Measurements from ENCODE around the gene DVL2. TPM values are rescaled to one million over a fixed set of nuclear protein-coding genes. Genes with fewer than 3 reads are reported as not detected.
A peak's percentile ranks its signal among the peaks of the same experiment; 100 is the strongest.

The DVL2 gene
- total and polyA plus RNA-seq, 2 of the 13 experiments (the other 11 are each of a cell fraction or from before 2014, with no cell fraction given): 5.7 to 38.2 TPM

DNA sequence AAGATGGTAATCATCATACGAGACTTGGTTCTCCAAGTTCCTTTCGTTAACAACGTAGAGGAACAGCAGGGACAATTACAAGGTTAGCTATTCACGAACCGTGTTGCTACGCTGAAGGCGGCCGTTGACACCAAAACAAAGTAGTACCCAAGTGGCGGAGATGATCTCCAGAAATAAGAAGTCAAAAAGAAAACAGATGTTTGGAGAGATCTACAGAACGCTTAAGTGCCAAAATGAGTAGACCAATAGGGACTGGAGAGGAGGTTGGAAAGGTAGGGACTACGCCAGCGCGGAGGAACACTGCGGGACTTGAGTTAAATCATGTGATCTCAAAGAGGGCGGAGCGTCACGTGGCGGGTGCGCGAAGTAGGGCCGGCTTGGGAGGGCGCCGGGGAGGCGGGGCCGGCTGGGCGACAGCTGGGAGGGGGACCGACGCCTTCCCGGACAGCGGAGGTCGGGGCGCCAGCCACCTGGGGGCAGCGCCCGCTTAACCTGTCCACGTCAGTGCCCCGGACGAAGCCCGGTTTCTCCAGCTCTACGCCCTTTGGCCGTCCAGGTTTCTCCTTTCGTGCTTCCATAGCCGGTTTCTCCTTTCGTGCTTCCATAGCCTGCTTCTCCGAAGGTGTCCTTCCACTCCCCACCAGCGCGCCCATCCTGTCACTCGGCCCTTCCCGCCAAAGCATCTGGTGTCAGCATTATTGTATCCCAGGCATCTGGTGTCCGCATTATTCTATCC lies 8.6 kb upstream of the DVL2 start (continued):
- TF ChIP-seq, protein P1, sequence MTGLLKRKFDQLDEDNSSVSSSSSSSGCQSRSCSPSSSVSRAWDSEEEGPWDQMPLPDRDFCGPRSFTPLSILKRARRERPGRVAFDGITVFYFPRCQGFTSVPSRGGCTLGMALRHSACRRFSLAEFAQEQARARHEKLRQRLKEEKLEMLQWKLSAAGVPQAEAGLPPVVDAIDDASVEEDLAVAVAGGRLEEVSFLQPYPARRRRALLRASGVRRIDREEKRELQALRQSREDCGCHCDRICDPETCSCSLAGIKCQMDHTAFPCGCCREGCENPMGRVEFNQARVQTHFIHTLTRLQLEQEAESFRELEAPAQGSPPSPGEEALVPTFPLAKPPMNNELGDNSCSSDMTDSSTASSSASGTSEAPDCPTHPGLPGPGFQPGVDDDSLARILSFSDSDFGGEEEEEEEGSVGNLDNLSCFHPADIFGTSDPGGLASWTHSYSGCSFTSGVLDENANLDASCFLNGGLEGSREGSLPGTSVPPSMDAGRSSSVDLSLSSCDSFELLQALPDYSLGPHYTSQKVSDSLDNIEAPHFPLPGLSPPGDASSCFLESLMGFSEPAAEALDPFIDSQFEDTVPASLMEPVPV (CRISPR knock-in tag; IDR thresholded peaks at IDR 0.05): peak; percentile 28; the same call in 1 of the 2 replicates
- TF ChIP-seq MIER2 (CRISPR knock-in tag; IDR thresholded peaks at IDR 0.05): peak; percentile 36; the same call in 1 of the 2 replicates
- TF ChIP-seq ZBTB20 (CRISPR knock-in tag; IDR thresholded peaks at IDR 0.05; ENCODE audit: borderline replicate concordance, low read depth): no peak
- TF ChIP-seq, protein P2, sequence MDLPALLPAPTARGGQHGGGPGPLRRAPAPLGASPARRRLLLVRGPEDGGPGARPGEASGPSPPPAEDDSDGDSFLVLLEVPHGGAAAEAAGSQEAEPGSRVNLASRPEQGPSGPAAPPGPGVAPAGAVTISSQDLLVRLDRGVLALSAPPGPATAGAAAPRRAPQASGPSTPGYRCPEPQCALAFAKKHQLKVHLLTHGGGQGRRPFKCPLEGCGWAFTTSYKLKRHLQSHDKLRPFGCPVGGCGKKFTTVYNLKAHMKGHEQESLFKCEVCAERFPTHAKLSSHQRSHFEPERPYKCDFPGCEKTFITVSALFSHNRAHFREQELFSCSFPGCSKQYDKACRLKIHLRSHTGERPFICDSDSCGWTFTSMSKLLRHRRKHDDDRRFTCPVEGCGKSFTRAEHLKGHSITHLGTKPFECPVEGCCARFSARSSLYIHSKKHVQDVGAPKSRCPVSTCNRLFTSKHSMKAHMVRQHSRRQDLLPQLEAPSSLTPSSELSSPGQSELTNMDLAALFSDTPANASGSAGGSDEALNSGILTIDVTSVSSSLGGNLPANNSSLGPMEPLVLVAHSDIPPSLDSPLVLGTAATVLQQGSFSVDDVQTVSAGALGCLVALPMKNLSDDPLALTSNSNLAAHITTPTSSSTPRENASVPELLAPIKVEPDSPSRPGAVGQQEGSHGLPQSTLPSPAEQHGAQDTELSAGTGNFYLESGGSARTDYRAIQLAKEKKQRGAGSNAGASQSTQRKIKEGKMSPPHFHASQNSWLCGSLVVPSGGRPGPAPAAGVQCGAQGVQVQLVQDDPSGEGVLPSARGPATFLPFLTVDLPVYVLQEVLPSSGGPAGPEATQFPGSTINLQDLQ (CRISPR knock-in tag; IDR thresholded peaks at IDR 0.05): 0 out of 2 replicates have a peak, but pooled peaks have one; percentile 20
- TF ChIP-seq HOMEZ (CRISPR knock-in tag; IDR thresholded peaks at IDR 0.05; ENCODE audit: low read depth): peak; percentile 66
- 0 out of 2 replicates have a peak, but pooled peaks have one; percentile 51 for TF ChIP-seq U2AF2 (IDR thresholded peaks at IDR 0.05; ENCODE audit: low read depth, low read length)
- TF ChIP-seq ZNF468 (CRISPR knock-in tag; IDR thresholded peaks at IDR 0.05): no peak
- TF ChIP-seq CBX5 (CRISPR knock-in tag; IDR thresholded peaks at IDR 0.05; ENCODE audit: borderline replicate concordance): peak; percentile 88
- TF ChIP-seq CREM (IDR thresholded peaks at IDR 0.05): peak; percentile 55
- TF ChIP-seq CREM (CRISPR knock-in tag; IDR thresholded peaks at IDR 0.05): no peak
- TF ChIP-seq, protein P3, sequence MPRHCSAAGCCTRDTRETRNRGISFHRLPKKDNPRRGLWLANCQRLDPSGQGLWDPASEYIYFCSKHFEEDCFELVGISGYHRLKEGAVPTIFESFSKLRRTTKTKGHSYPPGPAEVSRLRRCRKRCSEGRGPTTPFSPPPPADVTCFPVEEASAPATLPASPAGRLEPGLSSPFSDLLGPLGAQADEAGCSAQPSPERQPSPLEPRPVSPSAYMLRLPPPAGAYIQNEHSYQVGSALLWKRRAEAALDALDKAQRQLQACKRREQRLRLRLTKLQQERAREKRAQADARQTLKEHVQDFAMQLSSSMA (CRISPR knock-in tag; IDR thresholded peaks at IDR 0.05): no peak
- no peak; the same call in 1 of the 2 replicates for TF ChIP-seq HOXA5 (CRISPR knock-in tag; IDR thresholded peaks at IDR 0.05)
- peak; percentile 64; the same call in 1 of the 2 replicates for TF ChIP-seq MEIS1 (CRISPR knock-in tag; IDR thresholded peaks at IDR 0.05; ENCODE audit: borderline replicate concordance)
- TF ChIP-seq FOXJ3 (CRISPR knock-in tag; IDR thresholded peaks at IDR 0.05; ENCODE audit: borderline replicate concordance): no peak
- TF ChIP-seq TBL1XR1 (IDR thresholded peaks at IDR 0.05; ENCODE audit: borderline replicate concordance, low read length, partially characterized antibody): peak; percentile 45
- TF ChIP-seq REL (CRISPR knock-in tag; conservative IDR thresholded peaks at IDR 0.05): no peak
- TF ChIP-seq MBNL3 (CRISPR knock-in tag; conservative IDR thresholded peaks at IDR 0.05): no peak
- TF ChIP-seq EZH2 (conservative IDR thresholded peaks at IDR 0.05; ENCODE audit: low read depth, low read length): no peak
- TF ChIP-seq ARID2 (CRISPR knock-in tag; IDR thresholded peaks at IDR 0.05; ENCODE audit: borderline replicate concordance): no peak
- no peak for TF ChIP-seq WIZ (CRISPR knock-in tag; IDR thresholded peaks at IDR 0.05)
- no peak for TF ChIP-seq NFE2 (CRISPR knock-in tag; IDR thresholded peaks at IDR 0.05)
- no peak for TF ChIP-seq JARID2 (CRISPR knock-in tag; IDR thresholded peaks at IDR 0.05; ENCODE audit: insufficient replicate concordance)
- no peak; the same call in 1 of the 2 replicates for TF ChIP-seq HHEX (CRISPR knock-in tag; IDR thresholded peaks at IDR 0.05)
- TF ChIP-seq SP5 (CRISPR knock-in tag; IDR thresholded peaks at IDR 0.05; ENCODE audit: borderline replicate concordance, low read depth): peak; percentile 96
- peak; percentile 74 for TF ChIP-seq RXRB (CRISPR knock-in tag; IDR thresholded peaks at IDR 0.05; ENCODE audit: borderline replicate concordance)

Measured in HepG2 (cell line).